Lung (tissue), 12 donors: ENCODE measurements around the gene IL1RN. TPM values are rescaled to one million over a fixed set of nuclear protein-coding genes. Genes with fewer than 3 reads are reported as not detected.

Source experiments
- ATAC-seq: fragments of 200-7000 bp; cut with Tn5 transposase; one replicate; pipeline ENCODE4 v1.9.1; 2020; ENCODE audit warnings: moderate number of reproducible peaks; ENCODE audit not compliant: insufficient read depth, low FRiP score
- DNase-seq, 3 donors: peaks; one replicate each; pipeline ENCODE4 v3.0.0-alpha.2; 2013 to 2017
- H3K27ac ChIP-seq, 2 donors: one replicate each; pipeline ENCODE4 v1.5.1; 2013; ENCODE audit warnings: mild to moderate bottlenecking in 2 of 2, moderate library complexity in 2 of 2, control low read depth in 1 of 2, inconsistent platforms in 1 of 2, low read depth in 1 of 2, low read length in 1 of 2
- H3K27me3 ChIP-seq, 3 donors: one replicate each; pipeline ENCODE4 v1.5.1; 2013; ENCODE audit warnings: low read length in 2 of 3; ENCODE audit not compliant: control insufficient read depth in 3 of 3, insufficient read depth in 3 of 3
- H3K36me3 ChIP-seq, 4 donors: one replicate each; pipeline ENCODE4 v1.5.1; 2013; ENCODE audit warnings: low read length in 4 of 4, mild to moderate bottlenecking in 1 of 4, moderate library complexity in 1 of 4; ENCODE audit not compliant: control insufficient read depth in 4 of 4, insufficient read depth in 4 of 4
- H3K4me1 ChIP-seq, 5 donors: one replicate each; pipeline ENCODE4 v1.5.1; 2013; ENCODE audit warnings: low read length in 5 of 5, mild to moderate bottlenecking in 2 of 5, moderate library complexity in 1 of 5; ENCODE audit not compliant: control insufficient read depth in 5 of 5, insufficient read depth in 5 of 5
- H3K4me3 ChIP-seq: one replicate; pipeline ENCODE4 v1.5.1; 2013; ENCODE audit warnings: mild to moderate bottlenecking, control low read depth, moderate library complexity
- H3K9ac ChIP-seq, 2 donors: one replicate each; pipeline ENCODE4 v1.5.1; 2013; ENCODE audit warnings: low read length in 2 of 2, control low read depth in 1 of 2; ENCODE audit not compliant: insufficient read depth in 1 of 2
- H3K9me3 ChIP-seq, 4 donors: one replicate each; pipeline ENCODE4 v1.5.1; 2013; ENCODE audit warnings: low read length in 3 of 4, mild to moderate bottlenecking in 1 of 4, moderate library complexity in 1 of 4; ENCODE audit not compliant: control insufficient read depth in 4 of 4, insufficient read depth in 3 of 4
- WGBS, 2 donors: extraction: QIAGEN DNeasy Blood & Tissue Kit; methylation state at CpG; one replicate each; pipeline ENCODE4 v1.1.7; 2013; 5-methylcytosine and 5-hydroxymethylcytosine counted together
- polyA plus RNA-seq, 2 donors: library from polyadenylated mRNA; stranded (reverse); fragments of 200-250 nt; gene quantifications; one replicate each; pipeline ENCODE4 v1.2.1, GENCODE V29; 2013
- total RNA-seq, 2 donors: library from RNA; depleted of rRNA in 1 of 2; stranded (reverse); fragments of >200 nt in 1 of 2; gene quantifications; one replicate each; pipeline ENCODE4 v1.2.1, GENCODE V29; 2014 to 2021
- TF ChIP-seq, protein P1 (sequence below): IDR thresholded peaks from 2 replicates; pipeline ENCODE4 v1.5.1; 2012; ENCODE audit warnings: mild to moderate bottlenecking; ENCODE audit errors: control extremely low read depth, extremely low read depth
- donor health status: control.
- donor health status: control.
- donor health status: Bipolar disorder and iron deficiency.
- donor health status: healthy.
- donor health status: DM: yes; HTN: yes; CAD: no.

IL1RN gene
- total and polyA plus RNA-seq, 4 donors = 9.6 to 850 (median 16.7) TPM

DNA sequence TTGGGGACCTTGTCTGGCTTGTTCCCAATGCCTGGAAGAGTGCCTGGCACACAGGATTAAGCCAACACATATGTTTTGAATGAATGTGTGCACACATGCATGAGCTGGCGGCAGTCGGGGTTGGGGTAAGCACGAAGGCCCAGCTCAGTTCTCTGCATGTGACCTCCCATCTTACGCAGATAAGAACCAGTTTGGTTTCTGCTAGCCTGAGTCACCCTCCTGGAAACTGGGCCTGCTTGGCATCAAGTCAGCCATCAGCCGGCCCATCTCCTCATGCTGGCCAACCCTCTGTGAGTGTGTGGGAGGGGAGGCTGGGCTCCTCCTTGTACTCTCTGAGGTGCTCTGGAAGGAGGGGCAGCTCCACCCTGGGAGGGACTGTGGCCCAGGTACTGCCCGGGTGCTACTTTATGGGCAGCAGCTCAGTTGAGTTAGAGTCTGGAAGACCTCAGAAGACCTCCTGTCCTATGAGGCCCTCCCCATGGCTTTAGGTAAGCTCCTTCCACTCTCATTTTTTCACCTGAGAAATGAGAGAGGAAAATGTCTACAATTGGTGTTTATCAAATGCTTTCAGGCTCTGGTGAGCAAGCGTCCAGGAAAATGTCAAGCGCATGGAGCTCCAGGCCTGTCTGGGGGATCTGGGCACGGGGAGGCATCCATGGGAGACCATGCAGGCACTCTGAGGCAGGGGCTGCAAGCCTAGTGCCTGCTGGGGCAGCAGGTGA, 9.7 kb upstream of the IL1RN start:
- TF ChIP-seq, protein P1, sequence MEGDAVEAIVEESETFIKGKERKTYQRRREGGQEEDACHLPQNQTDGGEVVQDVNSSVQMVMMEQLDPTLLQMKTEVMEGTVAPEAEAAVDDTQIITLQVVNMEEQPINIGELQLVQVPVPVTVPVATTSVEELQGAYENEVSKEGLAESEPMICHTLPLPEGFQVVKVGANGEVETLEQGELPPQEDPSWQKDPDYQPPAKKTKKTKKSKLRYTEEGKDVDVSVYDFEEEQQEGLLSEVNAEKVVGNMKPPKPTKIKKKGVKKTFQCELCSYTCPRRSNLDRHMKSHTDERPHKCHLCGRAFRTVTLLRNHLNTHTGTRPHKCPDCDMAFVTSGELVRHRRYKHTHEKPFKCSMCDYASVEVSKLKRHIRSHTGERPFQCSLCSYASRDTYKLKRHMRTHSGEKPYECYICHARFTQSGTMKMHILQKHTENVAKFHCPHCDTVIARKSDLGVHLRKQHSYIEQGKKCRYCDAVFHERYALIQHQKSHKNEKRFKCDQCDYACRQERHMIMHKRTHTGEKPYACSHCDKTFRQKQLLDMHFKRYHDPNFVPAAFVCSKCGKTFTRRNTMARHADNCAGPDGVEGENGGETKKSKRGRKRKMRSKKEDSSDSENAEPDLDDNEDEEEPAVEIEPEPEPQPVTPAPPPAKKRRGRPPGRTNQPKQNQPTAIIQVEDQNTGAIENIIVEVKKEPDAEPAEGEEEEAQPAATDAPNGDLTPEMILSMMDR = no peak
- Histone ChIP-seq H3K4me1 (peaks cover 0 to 2% (median 0%) of the 10 kb centered on the region in 5 donors), H3K27me3 (peaks cover 0 to 3% (median 0%) of the 10 kb centered on the region in 3 donors), H3K9me3 (no peaks in the 10 kb centered on the region), H3K4me3 (no peak overlapping the region), H3K9ac (no peak overlapping the region), H3K27ac (no peak overlapping the region), H3K36me3 (no peaks in the 10 kb centered on the region)
- WGBS, 2 donors = 75 to 88% methylated on average over 9 of the region's 9 CpGs
- ATAC-seq = peak; percentile 83
- peak in 1 of 3 donors; percentile 9 for DNase-seq

DNA sequence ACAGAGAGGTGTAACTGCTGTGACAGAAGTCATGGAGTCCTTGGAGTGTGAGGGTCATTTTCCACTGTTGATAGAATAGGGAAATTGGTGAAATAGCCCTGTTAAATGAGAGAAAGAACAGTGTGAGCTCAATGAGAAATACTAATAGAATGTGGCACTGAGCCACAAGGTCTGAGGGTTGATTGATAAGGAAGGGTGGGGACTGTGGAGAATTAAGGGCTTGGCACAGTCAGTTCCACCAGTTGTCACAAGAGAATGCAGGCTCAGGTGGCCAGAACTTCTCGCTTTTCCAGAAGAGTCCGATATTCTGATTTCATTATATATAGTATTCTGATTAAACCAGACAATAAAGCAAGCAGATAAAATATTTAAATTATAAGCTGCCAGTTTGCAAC, 9.1 kb upstream of the IL1RN start:
- H3K4me3 ChIP-seq = no peak overlapping the region
- H3K4me1 ChIP-seq = peaks cover 0 to 2% (median 0%) of the 10 kb centered on the region in 5 donors
- peaks cover 0 to 3% (median 0%) of the 10 kb centered on the region in 3 donors for H3K27me3 ChIP-seq
- H3K9me3 ChIP-seq = no peaks in the 10 kb centered on the region
- no peak overlapping the region for H3K27ac ChIP-seq
- no peaks in the 10 kb centered on the region for H3K36me3 ChIP-seq
- ATAC-seq (no peak), DNase-seq (no peak)
- no peak overlapping the region for H3K9ac ChIP-seq
- 90 to 97% methylated on average over 2 of the region's 2 CpGs for WGBS, 2 donors
- TF ChIP-seq, protein P1 = no peak

DNA sequence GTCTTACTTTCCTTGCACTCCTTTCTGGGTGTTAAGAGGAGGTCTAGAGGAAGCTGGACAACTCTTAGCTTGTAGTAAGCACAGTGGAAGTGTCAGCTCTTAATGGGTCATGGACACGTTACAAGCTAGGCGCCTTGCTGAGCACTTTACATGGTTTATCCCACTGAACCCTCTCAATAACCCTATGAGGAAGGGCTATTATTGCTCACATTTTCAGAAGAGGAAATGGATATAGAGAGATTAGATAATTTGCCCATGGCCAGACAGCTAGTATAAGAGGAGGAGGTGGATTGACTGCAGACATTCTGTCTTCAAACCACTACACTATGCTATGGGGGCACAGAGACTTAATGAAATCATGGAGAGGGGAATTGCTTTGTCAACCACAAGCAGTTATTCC, 8.3 kb upstream of the IL1RN start:
- peaks cover 0 to 2% (median 0%) of the 10 kb centered on the region in 5 donors for H3K4me1 ChIP-seq
- no peak for ATAC-seq
- no peak overlapping the region for H3K4me3 ChIP-seq
- no peak overlapping the region for H3K27ac ChIP-seq
- no peaks in the 10 kb centered on the region for H3K36me3 ChIP-seq
- H3K27me3 ChIP-seq = peaks cover 0 to 3% (median 0%) of the 10 kb centered on the region in 3 donors
- DNase-seq = no peak
- H3K9me3 ChIP-seq = no peaks in the 10 kb centered on the region
- no peak overlapping the region for H3K9ac ChIP-seq
- TF ChIP-seq, protein P1 = no peak
- WGBS, 2 donors = 86 to 99% methylated on average over 2 of the region's 2 CpGs
